Measurements from ENCODE around the gene UGT1A9.
"Not testable (repeated sequence)": the region's sequence is repeated elsewhere in the genome, so short reads cannot be mapped to it uniquely, and the experiment has no call there.

Gene UGT1A9

GRCh38 chr2:233713262-233713615, 41.5 kb downstream of the UGT1A9 start:
- no peak for DNase-seq

GRCh38 chr2:233714121-233714520, 42.4 kb downstream of the UGT1A9 start:
- DNase-seq: no peak

GRCh38 chr2:233718552-233718951, 46.9 kb downstream of the UGT1A9 start, which contains the start of gene UGT1A4:
Gene UGT1A4, plus strand, starts transcription at chr2:233718736. Its CDS starts 85 bp downstream, at chr2:233718821.
- no peak for DNase-seq

GRCh38 chr2:233728723-233729301, 57.1 kb downstream of the UGT1A9 start, which contains the start of gene UGT1A3:
Gene UGT1A3, plus strand, starts transcription at chr2:233729042. Its CDS starts 85 bp downstream, at chr2:233729127.
- DNase-seq: no peak

GRCh38 chr2:233736868-233737653, 65.4 kb downstream of the UGT1A9 start:
- DNase-seq: not testable (repeated sequence)

- DNase-seq: no peak
Measured at GRCh38 chr2:233740870-233741269, 69.2 kb downstream of the UGT1A9 start.

- DNase-seq: no peak
Measured at GRCh38 chr2:233743464-233744259, 72.0 kb downstream of the UGT1A9 start.

- no peak for DNase-seq
Measured at GRCh38 chr2:233745073-233745755, 73.5 kb downstream of the UGT1A9 start.

GRCh38 chr2:233745838-233746237, 74.1 kb downstream of the UGT1A9 start:
- not testable (repeated sequence) for DNase-seq

- no peak for DNase-seq
Measured at GRCh38 chr2:233746475-233747282, 75.0 kb downstream of the UGT1A9 start.

- DNase-seq: no peak
Measured at GRCh38 chr2:233747283-233747544, 75.5 kb downstream of the UGT1A9 start.

- DNase-seq: not testable (repeated sequence)
Measured at GRCh38 chr2:233750689-233751088, 79.0 kb downstream of the UGT1A9 start.

- DNase-seq: not testable (repeated sequence)
Measured at GRCh38 chr2:233751212-233752009, 79.7 kb downstream of the UGT1A9 start.

GRCh38 chr2:233754872-233755611, 83.3 kb downstream of the UGT1A9 start:
- DNase-seq: no peak

GRCh38 chr2:233756429-233757081, 84.9 kb downstream of the UGT1A9 start:
- no peak for DNase-seq

- DNase-seq: no peak
Measured at GRCh38 chr2:233758141-233758540, 86.4 kb downstream of the UGT1A9 start.

- no peak for DNase-seq
Measured at GRCh38 chr2:233758849-233759248, 87.2 kb downstream of the UGT1A9 start.

GRCh38 chr2:233760043-233760442, 88.3 kb downstream of the UGT1A9 start, which contains the start of gene UGT1A1:
Gene UGT1A1, plus strand, starts transcription at chr2:233760270. Its CDS starts 18 bp downstream, at chr2:233760288.
- DNase-seq: no peak

- DNase-seq: no peak
Measured at GRCh38 chr2:233761040-233761769, 89.5 kb downstream of the UGT1A9 start.
